ENCODE results near the gene TLR10.

DNA sequence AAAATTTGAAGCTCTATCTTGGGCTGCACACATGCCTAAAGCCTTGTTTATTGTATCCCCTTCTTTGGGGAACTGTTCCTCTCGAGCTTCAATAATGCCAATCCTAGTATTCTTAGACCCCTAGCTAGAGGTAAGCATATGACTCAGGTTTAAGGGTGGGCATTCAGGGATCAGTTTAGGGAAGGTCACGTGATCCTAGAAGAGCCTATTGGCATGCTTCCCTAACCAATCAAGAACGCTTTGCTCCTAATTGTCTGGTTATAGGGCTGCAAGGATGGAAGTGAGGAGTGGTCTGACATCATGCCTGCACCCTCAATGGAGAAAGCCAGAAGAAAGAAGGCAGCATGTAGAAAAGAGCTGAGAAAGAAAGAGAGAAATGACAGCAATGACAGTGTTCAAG, 46.9 kb downstream of the TLR10 start:
- TF ChIP-seq, protein P1, sequence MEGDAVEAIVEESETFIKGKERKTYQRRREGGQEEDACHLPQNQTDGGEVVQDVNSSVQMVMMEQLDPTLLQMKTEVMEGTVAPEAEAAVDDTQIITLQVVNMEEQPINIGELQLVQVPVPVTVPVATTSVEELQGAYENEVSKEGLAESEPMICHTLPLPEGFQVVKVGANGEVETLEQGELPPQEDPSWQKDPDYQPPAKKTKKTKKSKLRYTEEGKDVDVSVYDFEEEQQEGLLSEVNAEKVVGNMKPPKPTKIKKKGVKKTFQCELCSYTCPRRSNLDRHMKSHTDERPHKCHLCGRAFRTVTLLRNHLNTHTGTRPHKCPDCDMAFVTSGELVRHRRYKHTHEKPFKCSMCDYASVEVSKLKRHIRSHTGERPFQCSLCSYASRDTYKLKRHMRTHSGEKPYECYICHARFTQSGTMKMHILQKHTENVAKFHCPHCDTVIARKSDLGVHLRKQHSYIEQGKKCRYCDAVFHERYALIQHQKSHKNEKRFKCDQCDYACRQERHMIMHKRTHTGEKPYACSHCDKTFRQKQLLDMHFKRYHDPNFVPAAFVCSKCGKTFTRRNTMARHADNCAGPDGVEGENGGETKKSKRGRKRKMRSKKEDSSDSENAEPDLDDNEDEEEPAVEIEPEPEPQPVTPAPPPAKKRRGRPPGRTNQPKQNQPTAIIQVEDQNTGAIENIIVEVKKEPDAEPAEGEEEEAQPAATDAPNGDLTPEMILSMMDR (IDR thresholded peaks at IDR 0.05) = no peak
- TF ChIP-seq POLR2A (IDR thresholded peaks at IDR 0.05) = no peak

All from breast epithelium (tissue), 3 donors.